Stimulated activated CD8-positive, alpha-beta memory T cell treated with anti-CD3 and anti-CD28 coated beads, Interleukin-15, amount 100 ng/mL, for 48 hours (primary cell): ENCODE measurements around the gene ARHGEF4.

Experiments used
- DNase-seq, 2 donors: peaks; one replicate each; pipeline ENCODE4 v3.0.0-alpha.2; 2020; ENCODE audit warnings: low read depth in 2 of 2

The ARHGEF4 gene

DNA sequence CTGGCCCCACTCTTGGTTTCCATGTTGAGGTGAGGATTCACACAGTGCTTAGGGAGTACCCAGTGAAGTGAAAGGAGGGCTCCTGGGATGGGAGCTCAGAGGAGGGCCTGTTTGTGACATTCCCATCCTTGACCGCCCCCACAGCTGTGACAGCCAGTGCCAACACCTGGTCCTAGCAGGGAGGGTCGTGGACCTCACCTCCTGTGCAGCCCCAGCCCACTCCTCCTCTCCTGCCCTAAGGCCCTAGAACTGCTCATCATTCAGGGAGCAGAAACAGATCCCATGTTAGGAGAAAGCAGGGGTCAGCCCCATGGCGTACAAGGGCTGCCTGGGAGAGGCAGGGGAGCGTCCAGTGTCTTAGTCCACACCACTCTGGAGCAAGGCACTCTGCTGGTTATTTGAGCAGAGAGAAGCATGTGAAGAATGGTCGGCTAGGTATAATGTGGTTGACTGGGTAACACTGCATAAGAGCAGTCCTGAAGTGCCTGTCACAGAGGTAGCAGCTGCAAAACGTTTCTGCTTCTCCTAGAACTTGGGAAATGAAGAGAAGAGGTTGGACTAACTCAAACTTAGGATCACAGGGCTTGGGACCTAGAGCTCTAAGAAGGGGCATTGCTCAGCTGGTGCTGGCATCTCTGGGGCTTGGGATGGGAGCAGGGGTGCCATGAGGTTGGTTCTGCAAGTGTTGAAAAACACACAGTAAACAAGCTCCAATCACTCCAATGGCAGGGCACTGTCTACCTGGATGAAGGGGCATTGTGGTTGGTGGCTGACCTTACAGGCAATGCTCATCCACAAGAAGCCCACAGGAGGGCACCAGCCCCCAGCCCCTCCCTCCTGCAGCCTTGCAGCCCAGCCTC lies 200.9 kb downstream of the ARHGEF4 start:
- DNase-seq: no peak

DNA sequence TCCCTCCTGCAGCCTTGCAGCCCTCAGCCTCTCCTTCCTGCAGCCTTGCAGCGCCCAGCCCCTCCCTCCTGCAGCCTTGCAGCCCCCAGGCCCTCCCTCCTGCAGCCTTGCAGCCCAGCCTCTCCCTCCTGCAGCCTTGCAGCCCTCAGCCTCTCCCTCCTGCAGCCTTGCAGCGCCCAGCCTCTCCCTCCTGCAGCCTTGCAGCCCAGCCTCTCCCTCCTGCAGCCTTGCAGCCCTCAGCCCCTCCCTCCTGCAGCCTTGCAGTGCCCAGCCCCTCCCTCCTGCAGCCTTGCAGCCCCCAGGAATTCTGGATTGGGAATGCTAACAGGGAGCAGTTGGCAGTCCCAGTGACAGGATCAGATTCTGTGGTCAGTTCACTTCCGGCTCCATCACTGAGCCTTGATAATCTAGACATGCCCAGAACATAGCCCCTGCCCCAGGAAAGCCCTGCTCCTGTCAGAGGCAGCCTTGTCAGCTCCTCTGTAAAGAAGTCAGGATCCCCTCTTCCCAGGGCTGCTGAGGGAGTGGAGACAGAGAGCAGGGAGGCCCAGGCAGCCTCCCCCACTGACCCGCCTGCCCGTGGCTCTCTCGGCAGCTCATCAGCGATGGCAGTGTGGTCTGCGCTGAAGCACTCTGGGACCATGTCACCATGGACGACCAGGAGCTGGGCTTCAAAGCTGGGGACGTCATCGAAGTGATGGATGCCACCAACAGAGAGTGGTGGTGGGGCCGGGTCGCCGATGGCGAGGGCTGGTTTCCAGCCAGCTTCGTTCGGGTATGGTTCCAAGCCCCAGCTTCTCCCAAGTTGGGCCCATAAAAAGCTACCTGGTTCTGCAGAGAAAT lies 201.8 kb downstream of the ARHGEF4 start:
- no peak for DNase-seq

DNA sequence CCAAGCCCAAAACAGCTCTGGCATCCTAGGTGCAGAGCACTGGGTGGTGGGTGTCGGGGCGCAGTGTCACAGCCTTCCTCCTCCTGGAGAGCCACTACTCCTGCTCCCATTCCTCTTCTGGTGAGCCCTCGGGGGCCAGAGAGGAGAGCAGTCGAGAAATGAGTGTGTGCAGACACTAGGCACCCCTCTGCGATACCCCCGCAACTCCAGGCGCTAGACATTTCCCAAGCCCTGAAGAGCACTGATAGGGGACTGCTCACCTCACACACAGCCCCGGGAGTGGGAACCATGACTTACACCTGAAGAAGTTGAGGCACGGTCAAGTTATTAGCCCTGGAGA lies 202.4 kb downstream of the ARHGEF4 start:
- DNase-seq: no peak

DNA sequence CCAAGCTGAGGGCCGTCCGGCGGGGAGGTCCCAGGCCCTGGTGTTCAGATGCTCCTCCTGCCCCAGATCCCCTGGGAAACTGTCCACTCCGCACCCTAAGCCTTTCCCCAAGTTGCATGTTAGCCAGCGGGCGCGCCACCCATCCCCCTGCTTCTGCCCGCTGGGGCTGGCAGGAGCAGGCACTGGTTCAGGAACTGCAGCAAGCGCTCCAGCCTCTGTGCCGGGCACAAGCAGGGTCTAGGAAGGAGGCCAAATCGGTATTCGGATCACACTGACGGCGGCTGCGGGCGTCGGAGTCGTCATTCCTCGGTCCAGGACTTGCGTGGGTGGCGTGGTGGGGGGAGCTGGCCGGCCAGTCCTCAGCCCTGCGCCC lies 202.8 kb downstream of the ARHGEF4 start:
- DNase-seq: no peak

DNA sequence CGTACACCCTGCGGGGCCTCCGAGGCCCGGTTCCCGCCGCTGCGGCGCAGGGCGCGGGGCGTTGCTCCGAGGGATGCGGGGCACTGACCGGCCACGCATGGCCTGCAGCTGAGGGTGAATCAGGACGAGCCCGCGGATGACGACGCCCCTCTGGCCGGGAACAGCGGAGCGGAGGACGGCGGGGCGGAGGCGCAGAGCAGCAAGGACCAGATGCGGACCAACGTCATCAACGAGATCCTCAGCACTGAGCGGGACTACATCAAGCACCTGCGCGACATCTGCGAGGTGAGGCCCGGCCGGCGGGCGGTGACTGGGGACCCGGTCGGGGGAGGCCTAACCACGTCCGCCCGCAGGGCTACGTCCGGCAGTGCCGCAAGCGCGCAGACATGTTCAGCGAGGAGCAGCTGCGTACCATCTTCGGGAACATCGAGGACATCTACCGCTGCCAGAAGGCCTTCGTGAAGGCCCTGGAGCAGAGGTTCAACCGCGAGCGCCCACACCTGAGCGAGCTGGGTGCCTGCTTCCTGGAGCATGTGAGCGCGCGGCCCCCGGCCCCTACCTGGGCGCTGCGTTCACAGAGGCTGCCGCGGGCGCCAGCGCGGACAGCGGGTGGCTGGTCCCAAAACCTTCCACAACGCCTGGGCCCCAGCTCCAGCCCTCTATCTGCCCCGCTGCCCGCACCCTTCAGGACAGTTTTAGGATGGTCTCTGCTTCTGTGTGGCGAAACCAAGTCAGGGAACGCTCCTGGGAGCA lies 203.4 kb downstream of the ARHGEF4 start:
- DNase-seq: peak; percentile 11 to 24

DNA sequence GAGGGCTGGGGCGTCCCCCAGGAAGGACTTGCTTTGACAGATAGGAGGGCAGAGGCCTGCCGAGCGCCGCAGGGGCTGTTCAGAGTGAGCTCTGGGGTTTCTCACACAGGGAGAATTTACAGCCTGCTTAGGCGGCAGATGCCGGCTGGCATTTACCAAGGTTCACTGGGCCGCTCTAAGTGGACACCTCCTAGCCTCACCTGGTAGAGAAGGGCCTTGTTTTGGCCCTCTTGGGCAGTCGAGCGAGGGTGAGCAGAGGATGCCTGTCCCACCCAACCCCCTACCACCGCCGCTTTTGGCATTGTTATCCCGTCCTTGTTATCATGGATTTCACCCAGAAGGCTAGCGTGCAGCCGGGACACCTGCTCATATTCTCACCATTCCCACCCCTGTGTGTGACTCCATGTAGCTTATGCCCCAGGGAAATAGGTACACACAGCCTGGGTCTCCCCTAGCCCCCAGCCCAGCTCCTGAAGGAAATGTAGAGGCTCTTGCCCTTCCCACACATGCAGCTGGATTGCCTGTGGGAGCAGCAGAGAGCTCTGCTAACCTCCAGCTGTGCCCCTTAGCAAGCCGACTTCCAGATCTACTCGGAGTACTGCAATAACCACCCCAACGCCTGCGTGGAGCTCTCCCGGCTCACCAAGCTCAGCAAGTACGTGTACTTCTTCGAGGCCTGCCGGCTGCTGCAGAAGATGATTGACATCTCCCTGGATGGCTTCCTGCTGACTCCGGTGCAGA lies 204.1 kb downstream of the ARHGEF4 start:
- DNase-seq: no peak

DNA sequence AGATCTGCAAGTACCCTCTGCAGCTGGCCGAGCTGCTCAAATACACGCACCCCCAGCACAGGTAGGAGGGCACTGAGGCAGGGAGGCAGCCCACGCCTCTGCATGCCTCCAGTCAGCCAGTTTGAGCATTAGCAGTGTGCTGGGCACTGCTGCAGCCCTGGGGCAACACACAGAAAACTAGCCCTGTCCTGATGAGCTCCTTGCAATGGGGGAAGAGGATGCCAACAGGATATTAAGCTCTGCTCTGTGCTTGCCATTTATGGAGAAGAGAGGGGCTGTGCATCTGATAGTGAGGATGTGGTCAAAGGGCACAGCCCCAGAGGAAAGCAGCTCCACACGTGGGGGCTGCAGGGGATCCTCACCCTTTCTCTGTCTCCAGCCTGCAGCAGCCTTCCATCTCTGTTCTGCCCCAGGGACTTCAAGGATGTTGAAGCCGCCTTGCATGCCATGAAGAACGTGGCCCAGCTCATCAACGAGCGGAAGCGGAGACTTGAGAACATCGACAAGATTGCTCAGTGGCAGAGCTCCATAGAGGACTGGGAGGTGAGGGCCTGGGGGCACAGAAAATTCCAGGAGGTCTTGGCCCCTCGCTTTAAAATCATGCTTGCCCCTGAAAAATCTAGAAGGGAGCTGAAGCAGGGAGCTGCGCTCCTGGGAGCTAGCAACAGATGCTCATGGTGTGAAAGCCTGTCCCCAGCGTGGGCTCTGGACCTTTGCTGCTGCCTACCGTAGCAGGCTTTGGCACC lies 204.9 kb downstream of the ARHGEF4 start:
- DNase-seq: no peak

DNA sequence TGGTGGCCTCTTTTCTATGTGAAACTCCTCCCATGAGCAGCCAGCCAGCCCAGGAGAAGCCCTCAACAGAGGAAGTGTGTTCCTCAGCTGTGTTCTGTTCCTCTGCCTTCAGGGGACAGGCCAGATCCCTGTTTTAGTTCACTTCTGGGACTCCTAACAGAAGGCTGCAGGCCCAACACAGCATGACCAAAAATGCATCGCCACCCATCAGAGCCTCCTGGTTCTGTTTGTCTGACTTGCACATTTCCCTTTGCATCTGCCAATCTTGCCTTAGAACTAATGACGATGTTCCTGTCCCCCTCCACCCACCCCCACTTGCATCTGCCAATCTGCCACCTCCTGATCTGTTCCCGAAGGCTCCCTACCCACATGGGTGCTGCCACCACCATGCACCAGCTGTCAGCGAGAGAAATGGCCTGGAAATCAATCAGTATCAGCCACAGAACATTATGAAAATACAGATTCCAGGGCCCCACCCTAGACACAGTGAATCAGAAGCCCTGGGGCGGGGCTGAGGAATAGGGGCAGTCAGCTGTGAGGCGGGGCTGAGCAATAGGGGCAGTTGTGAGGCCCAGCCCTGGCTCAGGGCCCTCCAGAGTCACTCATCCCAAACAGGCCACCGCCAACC lies 205.5 kb downstream of the ARHGEF4 start:
- DNase-seq: no peak

DNA sequence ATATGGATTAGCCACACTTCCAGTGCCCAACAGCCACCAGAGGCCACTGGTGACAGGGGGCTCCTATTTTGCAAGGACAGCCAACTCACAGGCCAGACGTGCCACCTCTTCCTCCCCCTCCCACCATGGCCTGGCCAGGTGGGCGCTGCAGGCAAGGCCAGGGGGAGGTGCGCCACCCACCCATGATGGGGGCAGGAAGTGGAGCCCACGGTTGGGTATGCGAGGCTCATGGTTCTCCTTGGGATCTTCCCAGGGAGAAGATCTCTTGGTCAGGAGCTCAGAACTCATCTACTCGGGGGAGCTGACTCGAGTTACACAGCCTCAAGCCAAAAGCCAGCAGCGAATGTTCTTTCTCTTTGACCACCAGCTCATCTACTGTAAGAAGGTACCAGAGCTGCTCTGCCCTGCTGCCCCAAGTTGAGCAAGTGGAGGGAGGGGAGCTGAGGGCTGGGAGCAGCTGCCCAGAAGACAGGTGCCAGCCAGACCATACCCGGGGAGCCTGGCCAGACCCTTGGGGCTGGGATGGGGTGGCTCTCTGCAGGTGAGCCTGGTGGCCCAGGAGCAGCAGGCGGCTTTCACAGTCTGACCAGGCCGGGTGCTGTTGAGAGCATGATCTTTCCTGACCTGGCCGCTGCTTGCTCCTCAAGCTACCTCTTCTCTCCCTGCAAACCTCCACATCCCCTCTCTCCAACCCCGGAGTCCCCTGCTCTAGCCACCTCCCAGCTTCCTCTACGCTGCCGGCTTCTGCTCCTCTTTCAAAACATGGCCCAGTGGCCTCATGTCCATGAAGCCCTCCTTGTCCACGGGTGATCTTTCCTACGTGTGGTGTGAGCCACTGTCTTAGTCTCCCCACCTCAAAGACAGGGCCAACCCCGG lies 206.7 kb downstream of the ARHGEF4 start:
- DNase-seq: no peak

DNA sequence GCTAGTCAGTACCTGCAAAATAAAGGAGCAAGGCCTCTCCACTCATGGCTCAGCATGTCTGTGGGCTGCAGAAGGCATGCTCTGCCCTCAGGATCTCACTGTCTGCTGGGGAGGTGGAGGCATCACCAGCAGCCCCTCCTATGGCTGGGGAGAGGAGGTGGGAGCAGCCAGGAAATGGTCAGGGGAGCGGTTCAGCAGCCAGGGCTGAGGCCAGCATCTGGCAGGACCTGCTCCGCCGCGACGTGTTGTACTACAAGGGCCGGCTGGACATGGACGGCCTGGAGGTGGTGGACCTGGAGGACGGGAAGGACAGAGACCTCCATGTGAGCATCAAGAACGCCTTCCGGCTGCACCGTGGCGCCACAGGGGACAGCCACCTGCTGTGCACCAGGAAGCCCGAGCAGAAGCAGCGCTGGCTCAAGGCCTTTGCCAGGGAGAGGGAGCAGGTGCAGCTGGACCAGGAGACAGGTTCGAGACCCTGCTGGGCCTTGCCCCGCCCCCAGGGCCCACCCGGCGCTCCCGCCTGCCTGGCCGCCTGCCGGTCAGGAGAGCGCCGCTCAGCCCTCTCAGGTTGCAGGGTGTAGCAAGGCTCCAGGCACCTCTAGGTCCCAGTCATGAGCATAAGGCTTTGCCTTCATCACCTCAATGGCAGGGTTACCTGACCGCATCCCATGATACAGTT lies 207.5 kb downstream of the ARHGEF4 start:
- no peak for DNase-seq

DNA sequence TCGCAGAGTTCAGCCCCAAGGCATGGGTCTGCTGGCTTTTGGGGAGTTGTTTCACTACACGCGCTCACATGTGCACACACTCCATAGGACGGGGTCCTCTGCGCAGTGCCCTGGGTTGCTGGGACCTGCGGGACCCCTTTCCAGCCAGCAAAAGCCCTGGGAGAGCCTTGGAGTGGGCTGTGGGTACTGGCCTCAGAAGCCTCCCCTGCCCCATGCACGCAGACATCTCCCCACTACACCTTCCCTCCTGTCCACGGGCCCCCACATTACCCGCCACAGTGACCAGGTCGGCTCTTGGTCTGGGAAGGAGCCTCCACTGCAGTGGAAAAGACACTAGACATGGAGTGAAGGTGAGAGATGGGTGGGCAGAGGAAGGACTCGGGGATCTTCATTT lies 208.0 kb downstream of the ARHGEF4 start:
- no peak for DNase-seq

DNA sequence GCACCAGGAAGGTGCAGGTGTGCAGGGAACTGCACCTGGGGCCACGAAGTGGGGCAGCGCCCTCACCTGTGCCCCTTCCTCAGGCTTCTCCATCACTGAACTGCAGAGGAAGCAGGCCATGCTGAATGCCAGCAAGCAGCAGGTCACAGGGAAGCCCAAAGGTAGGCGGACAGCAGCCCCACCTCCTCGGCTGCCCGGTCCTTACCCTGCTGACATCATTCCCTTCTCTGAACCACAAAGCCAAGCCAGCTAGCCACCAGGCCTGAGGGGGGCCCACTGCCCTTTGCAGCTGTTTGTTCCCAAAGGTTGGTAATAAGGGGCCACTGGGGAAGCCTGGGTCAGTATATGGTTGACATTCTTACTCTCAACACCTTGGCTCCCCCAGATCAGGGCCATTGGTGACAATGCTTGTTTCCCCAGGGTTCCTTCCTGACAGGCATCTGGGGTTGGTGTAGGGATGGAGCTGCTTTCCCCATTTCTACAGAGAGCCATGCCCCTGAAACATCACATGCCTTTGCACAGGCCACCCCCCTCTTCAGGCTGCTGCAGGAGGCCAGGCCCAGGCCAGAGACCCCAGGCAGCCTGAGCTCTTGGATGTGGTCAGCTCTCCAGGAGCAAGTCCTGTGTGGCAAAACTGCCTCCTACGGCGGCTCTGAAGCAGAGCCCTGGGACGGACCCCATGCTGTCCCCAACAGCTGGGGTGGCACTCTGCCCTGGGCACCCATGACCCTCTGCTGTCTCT lies 208.7 kb downstream of the ARHGEF4 start:
- no peak for DNase-seq

DNA sequence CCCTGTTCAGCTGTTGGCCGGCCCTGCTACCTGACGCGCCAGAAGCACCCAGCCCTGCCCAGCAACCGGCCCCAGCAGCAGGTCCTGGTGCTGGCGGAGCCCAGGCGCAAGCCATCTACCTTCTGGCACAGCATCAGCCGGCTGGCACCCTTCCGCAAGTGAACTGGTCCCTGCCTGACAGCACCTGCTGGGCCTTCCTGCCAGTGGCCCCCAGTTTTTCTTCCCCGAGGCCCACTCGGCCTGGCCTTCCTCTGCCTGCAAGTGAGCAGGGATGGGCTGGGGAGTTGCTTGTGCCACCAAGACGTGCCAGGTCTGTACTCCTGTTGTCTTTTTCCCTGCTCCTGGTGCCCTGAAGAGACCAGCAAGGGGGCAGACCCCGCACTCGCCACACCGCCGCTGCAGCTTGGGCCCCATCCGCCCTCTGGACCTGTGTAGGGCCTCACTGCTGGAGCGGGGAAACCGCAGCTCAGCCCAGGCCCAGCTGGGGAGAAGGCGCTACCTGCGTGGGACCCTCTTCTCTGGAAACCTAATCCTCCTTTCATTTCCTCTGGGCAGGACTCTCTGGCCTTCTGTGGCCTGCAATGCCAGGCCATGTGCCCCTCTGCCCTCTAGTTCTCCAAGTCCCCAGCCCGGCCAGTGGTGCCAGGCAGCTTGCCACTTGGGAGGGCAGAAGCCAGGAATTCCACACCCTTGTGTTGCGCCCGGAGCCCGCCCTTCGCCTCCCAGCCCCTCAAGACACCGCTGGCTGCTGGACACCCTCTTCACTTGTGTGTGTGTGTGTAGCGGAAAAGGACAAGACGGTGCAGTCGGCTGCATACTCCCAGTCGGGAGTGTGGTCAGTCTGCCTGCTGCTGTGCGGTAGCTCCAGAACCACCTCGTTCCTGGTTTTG lies 209.6 kb downstream of the ARHGEF4 start:
- no peak for DNase-seq

DNA sequence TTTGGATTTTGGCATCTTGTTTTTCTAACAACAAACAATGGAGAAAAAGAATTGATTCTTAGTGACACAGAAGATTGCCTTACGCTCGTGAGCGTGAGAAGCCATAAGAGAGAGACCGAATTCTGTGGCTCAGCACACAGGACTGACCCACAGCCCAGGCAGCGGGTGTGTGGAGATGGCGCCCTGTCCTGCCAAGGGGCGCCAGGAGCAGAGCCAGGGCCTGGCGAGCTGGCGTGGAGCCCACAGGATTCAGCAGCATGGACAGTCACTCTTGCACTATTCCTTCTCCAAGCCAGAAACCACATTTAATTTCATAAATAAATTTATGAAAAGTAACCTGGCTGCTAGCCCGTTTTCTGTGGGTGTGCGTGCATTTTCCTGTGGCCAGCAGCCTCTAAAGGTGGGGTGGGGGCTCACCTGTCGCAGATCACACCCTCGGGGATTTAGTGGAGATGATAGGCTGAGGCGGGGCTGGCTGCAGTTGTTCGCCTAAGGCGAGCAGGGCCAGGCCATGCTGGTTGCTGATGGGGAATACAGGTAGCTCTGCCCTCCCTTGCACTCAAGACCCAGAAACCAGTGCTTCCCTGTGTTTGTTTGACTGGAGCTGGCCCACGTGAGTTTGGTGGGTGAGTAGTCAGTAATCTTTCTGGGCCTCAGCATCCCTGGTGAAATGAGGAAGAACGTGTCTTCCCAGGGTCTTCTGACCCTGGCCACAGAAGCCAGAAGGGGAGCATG lies 210.4 kb downstream of the ARHGEF4 start:
- DNase-seq: no peak

DNA sequence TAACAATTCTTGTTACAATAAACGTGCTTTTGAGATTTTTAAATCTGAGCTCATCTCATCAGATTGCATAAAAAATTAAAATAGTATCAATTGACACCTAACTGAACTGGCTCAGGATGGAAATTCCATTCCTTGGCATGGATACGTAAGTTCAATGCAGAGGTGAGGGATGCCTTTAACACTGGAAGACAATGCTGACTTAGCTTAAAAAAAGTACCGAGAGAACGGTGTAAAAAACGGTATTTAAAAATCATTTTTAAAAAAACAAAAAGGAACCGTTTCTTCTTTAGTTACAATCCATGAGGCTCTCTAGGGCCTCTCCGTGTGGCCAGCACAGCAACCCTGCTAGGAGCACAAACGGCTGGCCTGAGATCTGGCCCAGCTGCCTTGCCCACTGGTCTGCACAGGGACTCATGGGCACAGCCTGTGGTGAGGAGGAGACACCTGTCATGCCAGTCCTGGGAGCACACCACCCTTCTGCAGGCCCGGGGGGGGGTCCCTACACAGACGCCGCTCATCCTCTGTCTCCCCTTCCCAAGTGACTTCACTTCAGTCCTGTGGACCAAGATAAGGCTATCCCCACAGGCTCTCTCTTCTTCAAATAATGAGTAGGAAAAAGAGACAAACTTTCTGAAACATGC lies 211.3 kb downstream of the ARHGEF4 start:
- DNase-seq: no peak

DNA sequence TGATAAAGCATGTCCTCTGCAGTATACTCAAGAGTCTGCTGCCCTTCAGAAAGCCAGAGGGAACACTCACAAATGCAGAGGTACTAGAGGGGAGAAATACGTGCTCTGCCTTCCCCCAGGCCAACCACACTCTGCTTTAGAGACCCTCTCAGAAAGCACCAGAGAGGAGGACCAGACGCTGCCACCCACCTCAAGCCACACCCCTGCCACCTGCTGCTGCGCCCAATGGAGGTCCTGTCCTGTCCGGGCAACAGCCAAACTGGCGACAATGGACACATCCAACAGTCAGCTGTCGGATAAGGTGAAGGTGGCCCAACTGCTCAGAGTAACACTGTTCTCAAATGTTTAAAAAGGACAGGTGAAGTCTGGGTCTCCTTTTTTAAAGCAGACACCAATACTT lies 211.9 kb downstream of the ARHGEF4 start:
- no peak for DNase-seq
